Esophagus muscularis mucosa (tissue), 4 donors: ENCODE data around the gene ITPA.

Experiments used
- EP300 ChIP-seq: sonication (generic); formaldehyde crosslinking; IDR thresholded peaks from one replicate; pipeline ENCODE4 v1.6.1; 2017; ENCODE audit warnings: antibody characterized with exemption
- POLR2A ChIP-seq: fragments of 450-650 bp; IDR thresholded peaks from one replicate; pipeline ENCODE4 v1.6.1; 2017; ENCODE audit warnings: antibody characterized with exemption, moderate library complexity, mild to moderate bottlenecking, low read depth
- POLR2AphosphoS5 ChIP-seq, 2 donors: sonication (generic); formaldehyde crosslinking; IDR thresholded peaks; one replicate each; pipeline ENCODE4 v1.6.1; 2017; ENCODE audit warnings: antibody characterized with exemption in 2 of 2
- TF ChIP-seq, protein P1 (sequence below), 3 experiments: fragments of 200-600 bp in 2 of 3; fragments of 450-650 bp in 1 of 3; sonication (generic) in 2 of 3; IDR thresholded peaks; one replicate each; pipeline ENCODE4 v1.5.1; 2017 to 2019; ENCODE audit warnings: antibody characterized with exemption in 3 of 3, mild to moderate bottlenecking in 2 of 3, moderate library complexity in 1 of 3

DNA sequence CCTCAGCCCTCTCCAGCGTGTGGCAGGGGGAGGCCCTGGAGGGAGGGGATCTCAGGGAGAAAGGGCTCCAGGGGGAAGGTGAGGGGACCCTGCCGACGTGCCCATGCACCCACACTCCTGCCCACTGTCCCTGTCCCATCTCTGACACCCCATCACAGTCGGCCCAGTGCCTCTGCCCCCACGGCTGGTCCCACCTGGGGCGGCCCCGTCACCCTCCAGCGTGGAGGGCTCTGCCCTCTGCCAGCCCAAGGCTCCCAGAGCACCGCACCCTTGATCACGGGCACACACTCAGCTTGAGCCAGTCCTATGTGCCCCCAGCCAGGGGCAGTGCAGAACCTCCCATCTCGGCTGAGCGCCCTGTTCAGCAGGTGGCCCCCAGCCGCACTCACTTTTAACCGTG, 20.5 kb downstream of the ITPA start:
- TF ChIP-seq, protein P1, sequence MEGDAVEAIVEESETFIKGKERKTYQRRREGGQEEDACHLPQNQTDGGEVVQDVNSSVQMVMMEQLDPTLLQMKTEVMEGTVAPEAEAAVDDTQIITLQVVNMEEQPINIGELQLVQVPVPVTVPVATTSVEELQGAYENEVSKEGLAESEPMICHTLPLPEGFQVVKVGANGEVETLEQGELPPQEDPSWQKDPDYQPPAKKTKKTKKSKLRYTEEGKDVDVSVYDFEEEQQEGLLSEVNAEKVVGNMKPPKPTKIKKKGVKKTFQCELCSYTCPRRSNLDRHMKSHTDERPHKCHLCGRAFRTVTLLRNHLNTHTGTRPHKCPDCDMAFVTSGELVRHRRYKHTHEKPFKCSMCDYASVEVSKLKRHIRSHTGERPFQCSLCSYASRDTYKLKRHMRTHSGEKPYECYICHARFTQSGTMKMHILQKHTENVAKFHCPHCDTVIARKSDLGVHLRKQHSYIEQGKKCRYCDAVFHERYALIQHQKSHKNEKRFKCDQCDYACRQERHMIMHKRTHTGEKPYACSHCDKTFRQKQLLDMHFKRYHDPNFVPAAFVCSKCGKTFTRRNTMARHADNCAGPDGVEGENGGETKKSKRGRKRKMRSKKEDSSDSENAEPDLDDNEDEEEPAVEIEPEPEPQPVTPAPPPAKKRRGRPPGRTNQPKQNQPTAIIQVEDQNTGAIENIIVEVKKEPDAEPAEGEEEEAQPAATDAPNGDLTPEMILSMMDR (IDR thresholded peaks at IDR 0.05), result no peak
- TF ChIP-seq EP300, result no peak
- TF ChIP-seq POLR2A, result no peak
- no peak for TF ChIP-seq POLR2AphosphoS5 (IDR thresholded peaks at IDR 0.05)
